ENCODE data around the gene FARS2. TPM values are rescaled to one million over a fixed set of nuclear protein-coding genes. Genes with fewer than 3 reads are reported as not detected.

Gene FARS2
- total RNA-seq, 1 donor from 2014 or later: 8.2 TPM

- no peak for TF ChIP-seq CTCF (IDR thresholded peaks at IDR 0.05; ENCODE audit: insufficient read depth, low read length, poor library complexity, severe bottlenecking)
- no peaks in the 10 kb centered on the region for H3K36me3 ChIP-seq (ENCODE audit: control insufficient read depth, insufficient read depth, low read length)
- H3K27me3 ChIP-seq (ENCODE audit: control insufficient read depth, insufficient read depth, low read length): no peaks in the 10 kb centered on the region
Measured at GRCh38 chr6:5433324-5433723, 172.0 kb downstream of the FARS2 start.

GRCh38 chr6:5435449-5435848 lies 174.1 kb downstream of the FARS2 start:
- no peak for TF ChIP-seq CTCF (IDR thresholded peaks at IDR 0.05; ENCODE audit: insufficient read depth, low read length, poor library complexity, severe bottlenecking)
- DNase-seq (ENCODE audit: low read depth): no peak
- Histone ChIP-seq H3K27me3 (ENCODE audit: control insufficient read depth, insufficient read depth, low read length) (no peaks in the 10 kb centered on the region), H3K4me3 (ENCODE audit: low read depth, low read length) (no peak overlapping the region), H3K36me3 (ENCODE audit: control insufficient read depth, insufficient read depth, low read length) (no peaks in the 10 kb centered on the region)

More at GRCh38 chr6:5433324-5433723, 172.0 kb downstream of the FARS2 start:
- DNase-seq (ENCODE audit: low read depth): no peak
- no peak overlapping the region for H3K4me3 ChIP-seq (ENCODE audit: low read depth, low read length)

GRCh38 chr6:5438922-5439584 lies 177.7 kb downstream of the FARS2 start:
- Histone ChIP-seq H3K27me3 (ENCODE audit: control insufficient read depth, insufficient read depth, low read length) (no peaks in the 10 kb centered on the region), H3K4me3 (ENCODE audit: low read depth, low read length) (no peak overlapping the region), H3K36me3 (ENCODE audit: control insufficient read depth, insufficient read depth, low read length) (no peaks in the 10 kb centered on the region)
- no peak for TF ChIP-seq CTCF (IDR thresholded peaks at IDR 0.05; ENCODE audit: insufficient read depth, low read length, poor library complexity, severe bottlenecking)
- DNase-seq (ENCODE audit: low read depth): no peak

GRCh38 chr6:5439749-5440148 lies 178.4 kb downstream of the FARS2 start:
- DNase-seq (ENCODE audit: low read depth): no peak
- no peak for TF ChIP-seq CTCF (IDR thresholded peaks at IDR 0.05; ENCODE audit: insufficient read depth, low read length, poor library complexity, severe bottlenecking)

GRCh38 chr6:5442319-5442718 lies 181.0 kb downstream of the FARS2 start:
- DNase-seq (ENCODE audit: low read depth): no peak
- no peaks in the 10 kb centered on the region for H3K36me3 ChIP-seq (ENCODE audit: control insufficient read depth, insufficient read depth, low read length)
- H3K27me3 ChIP-seq (ENCODE audit: control insufficient read depth, insufficient read depth, low read length): no peaks in the 10 kb centered on the region
- no peak for TF ChIP-seq CTCF (IDR thresholded peaks at IDR 0.05; ENCODE audit: insufficient read depth, low read length, poor library complexity, severe bottlenecking)
- no peak overlapping the region for H3K4me3 ChIP-seq (ENCODE audit: low read depth, low read length)

More at GRCh38 chr6:5439749-5440148, 178.4 kb downstream of the FARS2 start:
- no peaks in the 10 kb centered on the region for H3K27me3 ChIP-seq (ENCODE audit: control insufficient read depth, insufficient read depth, low read length)
- no peak overlapping the region for H3K4me3 ChIP-seq (ENCODE audit: low read depth, low read length)
- H3K36me3 ChIP-seq (ENCODE audit: control insufficient read depth, insufficient read depth, low read length): no peaks in the 10 kb centered on the region

- TF ChIP-seq CTCF (IDR thresholded peaks at IDR 0.05; ENCODE audit: insufficient read depth, low read length, poor library complexity, severe bottlenecking): no peak
- no peaks in the 10 kb centered on the region for H3K27me3 ChIP-seq (ENCODE audit: control insufficient read depth, insufficient read depth, low read length)
- no peak for DNase-seq (ENCODE audit: low read depth)
- H3K4me3 ChIP-seq (ENCODE audit: low read depth, low read length): no peak overlapping the region
- no peaks in the 10 kb centered on the region for H3K36me3 ChIP-seq (ENCODE audit: control insufficient read depth, insufficient read depth, low read length)
Measured at GRCh38 chr6:5442916-5443315, 181.6 kb downstream of the FARS2 start.

Measured in kidney epithelial cell (primary cell).